ENCODE measurements around the gene CHAF1B. TPM values are rescaled to one million over a fixed set of nuclear protein-coding genes. Genes with fewer than 3 reads are reported as not detected.

Gene CHAF1B
- total RNA-seq, 1 donor from 2014 or later = 0.54 TPM

GRCh38 chr21:36422279-36423098 is 37.3 kb downstream of the CHAF1B start:
- intact Hi-C loops (cut with DNase I) = no loop called here
- DNase-seq (peak; percentile 49), ATAC-seq (ENCODE audit: poor library complexity) (peak; percentile 38)

- no peak for DNase-seq
- intact Hi-C loops (cut with DNase I) = no loop called here
- no peak for ATAC-seq (ENCODE audit: poor library complexity)
Measured at GRCh38 chr21:36423771-36424433, 38.7 kb downstream of the CHAF1B start.

- no peak for DNase-seq
- intact Hi-C loops (cut with DNase I) = no loop called here
- no peak for ATAC-seq (ENCODE audit: poor library complexity)
Measured at GRCh38 chr21:36424592-36424991, 39.4 kb downstream of the CHAF1B start.

- intact Hi-C loops (cut with DNase I) = no loop called here
- no peak for ATAC-seq (ENCODE audit: poor library complexity)
- DNase-seq = no peak
Measured at GRCh38 chr21:36425286-36425685, 40.1 kb downstream of the CHAF1B start.

- intact Hi-C loops (cut with DNase I) = no loop called here
- DNase-seq = no peak
Measured at GRCh38 chr21:36427502-36427901, 42.3 kb downstream of the CHAF1B start.

GRCh38 chr21:36428761-36429432 is 43.7 kb downstream of the CHAF1B start:
- DNase-seq (no peak), ATAC-seq (ENCODE audit: poor library complexity) (no peak)
- intact Hi-C loops (cut with DNase I) = no loop called here

More at GRCh38 chr21:36427502-36427901, 42.3 kb downstream of the CHAF1B start:
- ATAC-seq (ENCODE audit: poor library complexity) = no peak

GRCh38 chr21:36429947-36430546 is 44.9 kb downstream of the CHAF1B start:
- intact Hi-C loops (cut with DNase I) = no loop called here
- DNase-seq (peak; percentile 72), ATAC-seq (ENCODE audit: poor library complexity) (peak; percentile 85)

GRCh38 chr21:36430841-36431240 is 45.6 kb downstream of the CHAF1B start:
- intact Hi-C loops (cut with DNase I) = no loop called here

GRCh38 chr21:36431252-36431651 is 46.1 kb downstream of the CHAF1B start:
- ATAC-seq (ENCODE audit: poor library complexity) (no peak), DNase-seq (no peak)
- intact Hi-C loops (cut with DNase I) = no loop called here

More at GRCh38 chr21:36430841-36431240, 45.6 kb downstream of the CHAF1B start:
- DNase-seq (no peak), ATAC-seq (ENCODE audit: poor library complexity) (no peak)

GRCh38 chr21:36433059-36433709 is 48.0 kb downstream of the CHAF1B start:
- intact Hi-C loops (cut with DNase I) = no loop called here

GRCh38 chr21:36434144-36434543 is 49.0 kb downstream of the CHAF1B start:
- DNase-seq (no peak), ATAC-seq (ENCODE audit: poor library complexity) (no peak)
- intact Hi-C loops (cut with DNase I) = no loop called here

More at GRCh38 chr21:36433059-36433709, 48.0 kb downstream of the CHAF1B start:
- DNase-seq = no peak
- no peak for ATAC-seq (ENCODE audit: poor library complexity)

GRCh38 chr21:36436829-36437744 is 51.9 kb downstream of the CHAF1B start:
- intact Hi-C loops (cut with DNase I) = no loop called here
- no peak for ATAC-seq (ENCODE audit: poor library complexity)

GRCh38 chr21:36437745-36438128 is 52.5 kb downstream of the CHAF1B start:
- DNase-seq = no peak
- no peak for ATAC-seq (ENCODE audit: poor library complexity)
- intact Hi-C loops (cut with DNase I) = no loop called here

More at GRCh38 chr21:36436829-36437744, 51.9 kb downstream of the CHAF1B start:
- DNase-seq = no peak

- ATAC-seq (ENCODE audit: poor library complexity) (no peak), DNase-seq (no peak)
- intact Hi-C loops (cut with DNase I) = no loop called here
Measured at GRCh38 chr21:36441715-36442114, 56.5 kb downstream of the CHAF1B start.

GRCh38 chr21:36446301-36446700 is 61.1 kb downstream of the CHAF1B start:
- intact Hi-C loops (cut with DNase I) = no loop called here
- ATAC-seq (ENCODE audit: poor library complexity) = no peak
- DNase-seq = no peak

- DNase-seq (no peak), ATAC-seq (ENCODE audit: poor library complexity) (no peak)
- intact Hi-C loops (cut with DNase I) = no loop called here
Measured at GRCh38 chr21:36450511-36450910, 65.3 kb downstream of the CHAF1B start.

GRCh38 chr21:36451506-36451905 is 66.3 kb downstream of the CHAF1B start:
- no peak for ATAC-seq (ENCODE audit: poor library complexity)
- no peak for DNase-seq
- intact Hi-C loops (cut with DNase I) = no loop called here

Measured in Right ventricle myocardium superior (tissue), 1 donor.